CD14-positive monocyte (primary cell): Measurements from ENCODE around the gene PIGL. TPM values are rescaled to one million over a fixed set of nuclear protein-coding genes. Genes with fewer than 3 reads are reported as not detected.
"Not testable (repeated sequence)": the region's sequence is repeated elsewhere in the genome, so short reads cannot be mapped to it uniquely, and the experiment has no call there.

Source experiments
- DNase-seq, 3 donors: peaks; one replicate each; pipeline ENCODE4 v3.0.0-alpha.2; 2011 to 2022
- H2AFZ ChIP-seq: 2 replicates; pipeline ENCODE4 v1.6.0; 2012; ENCODE audit warnings: mild to moderate bottlenecking, low read depth, low read length, inconsistent platforms; ENCODE audit not compliant: insufficient read depth, poor library complexity, severe bottlenecking
- H3K27ac ChIP-seq, 2 donors: 1 replicate in 1 of 2; 2 replicates in 1 of 2; pipeline ENCODE4 v1.5.1; 2012 to 2013; ENCODE audit warnings: low read length in 2 of 2, control low read depth in 1 of 2, inconsistent platforms in 1 of 2, low read depth in 1 of 2, mild to moderate bottlenecking in 1 of 2
- H3K27me3 ChIP-seq, 2 donors: one replicate each; pipeline versions ENCODE4 v1.6.0 to v1.6.1; 2011 to 2013; ENCODE audit warnings: low read length in 2 of 2; ENCODE audit not compliant: control insufficient read depth in 2 of 2, insufficient read depth in 2 of 2
- H3K36me3 ChIP-seq, 2 donors: replicated peaks in 1 of 2; 1 replicate in 1 of 2; 2 replicates in 1 of 2; pipeline versions ENCODE4 v1.5.1 to v1.6.1; 2012 to 2013; ENCODE audit warnings: low read length in 2 of 2, control low read depth in 1 of 2, inconsistent platforms in 1 of 2, mild to moderate bottlenecking in 1 of 2; ENCODE audit not compliant: insufficient read depth in 2 of 2, control insufficient read depth in 1 of 2
- H3K4me1 ChIP-seq, 2 donors: 1 replicate in 1 of 2; 2 replicates in 1 of 2; pipeline versions ENCODE4 v1.5.1 to v1.6.1; 2012 to 2013; ENCODE audit warnings: low read length in 2 of 2, control low read depth in 1 of 2, inconsistent platforms in 1 of 2, mild to moderate bottlenecking in 1 of 2, moderate library complexity in 1 of 2; ENCODE audit not compliant: insufficient read depth in 2 of 2, control insufficient read depth in 1 of 2
- H3K4me2 ChIP-seq: replicated peaks from 2 replicates; pipeline ENCODE3; 2012; ENCODE audit warnings: low read length, moderate library complexity, mild to moderate bottlenecking; ENCODE audit not compliant: poor library complexity, severe bottlenecking; ENCODE audit errors: extremely low read depth
- H3K4me3 ChIP-seq, 3 experiments: fragments of 200-600 bp in 1 of 3; sonication (generic) in 1 of 3; replicated peaks in 1 of 3; 1 replicate in 2 of 3; 2 replicates in 1 of 3; pipeline ENCODE4 v1.5.1; 2011 to 2013; ENCODE audit warnings: low read length in 3 of 3, mild to moderate bottlenecking in 3 of 3, control low read depth in 2 of 3, low read depth in 2 of 3, inconsistent platforms in 1 of 3, moderate library complexity in 1 of 3
- H3K79me2 ChIP-seq: 2 replicates; pipeline ENCODE4 v1.6.0; 2012; ENCODE audit warnings: mild to moderate bottlenecking, control low read depth, inconsistent platforms, low read length, moderate library complexity; ENCODE audit not compliant: insufficient read depth
- H3K9ac ChIP-seq: 2 replicates; pipeline ENCODE4 v1.6.0; 2017; ENCODE audit warnings: low read length, mild to moderate bottlenecking; ENCODE audit not compliant: insufficient read depth, poor library complexity, severe bottlenecking
- H3K9me3 ChIP-seq, 2 donors: replicated peaks in 1 of 2; 1 replicate in 1 of 2; 2 replicates in 1 of 2; pipeline versions ENCODE4 v1.5.1 to v1.6.1; 2012 to 2013; ENCODE audit warnings: low read length in 2 of 2, control low read depth in 1 of 2; ENCODE audit not compliant: control insufficient read depth in 1 of 2, insufficient read depth in 1 of 2
- H4K20me1 ChIP-seq: 2 replicates; pipeline ENCODE4 v1.6.0; 2012; ENCODE audit warnings: mild to moderate bottlenecking, low read length, control low read depth, moderate library complexity; ENCODE audit not compliant: insufficient read depth
- H3K27ac Mint-ChIP-seq, 7 donors: one replicate each; pipeline ENCODE4 v1.8.0; 2020; ENCODE audit warnings: mild to moderate bottlenecking in 7 of 7, mixed read lengths in 7 of 7, moderate library complexity in 6 of 7, inconsistent platforms in 2 of 7
- H3K27me3 Mint-ChIP-seq, 3 donors: one replicate each; pipeline ENCODE4 v1.8.0; 2021 to 2022; ENCODE audit warnings: low read depth in 3 of 3, mild to moderate bottlenecking in 3 of 3, mixed read lengths in 3 of 3, moderate library complexity in 3 of 3, inconsistent platforms in 1 of 3
- H3K36me3 Mint-ChIP-seq, 2 donors: one replicate each; pipeline ENCODE4 v1.8.0; 2020; ENCODE audit warnings: mixed read lengths in 2 of 2, inconsistent platforms in 1 of 2, mild to moderate bottlenecking in 1 of 2
- H3K4me1 Mint-ChIP-seq: one replicate; pipeline ENCODE4 v1.8.0; 2020; ENCODE audit warnings: mild to moderate bottlenecking, mixed read lengths
- H3K4me3 Mint-ChIP-seq, 2 donors: one replicate each; pipeline ENCODE4 v1.8.0; 2020; ENCODE audit warnings: mild to moderate bottlenecking in 2 of 2, mixed read lengths in 2 of 2, moderate library complexity in 1 of 2
- H3K9me3 Mint-ChIP-seq, 7 donors: one replicate each; pipeline ENCODE4 v1.8.0; 2020 to 2022; ENCODE audit warnings: mixed read lengths in 7 of 7, mild to moderate bottlenecking in 6 of 7, moderate library complexity in 6 of 7, inconsistent platforms in 2 of 7
- CTCF ChIP-seq: fragments of 200-600 bp; IDR thresholded peaks from one replicate; pipeline ENCODE4 v1.8.0; 2022; ENCODE audit warnings: antibody characterized with exemption, mild to moderate bottlenecking
- WGBS: methylation state at CpG from one replicate; pipeline ENCODE4 v1.1.5; 2013; ENCODE audit warnings: missing lambda C conversion rate; ENCODE audit not compliant: insufficient coverage; 5-methylcytosine and 5-hydroxymethylcytosine counted together
- intact Hi-C, 2 donors: fragments of 100-400 bp; cut with micrococcal nuclease; formaldehyde crosslinking; loops; one replicate each; pipeline versions ENCODE4 v1.15.0 to v1.15.1; 2023
- polyA plus RNA-seq, 3 donors: library from polyadenylated mRNA; depleted of rRNA in 1 of 3; unstranded in 2 of 3; stranded (reverse) in 1 of 3; fragments of 300-500 nt in 2 of 3; fragments of >200 nt in 1 of 3; fragmentation: Illumina TruSeq in 2 of 3; gene quantifications; 1 replicate in 2 of 3; 2 replicates in 1 of 3; pipeline ENCODE4 v1.2.3, GENCODE V29; 2012 to 2021

Gene PIGL
- polyA plus RNA-seq, 3 donors, result 3.6 to 44.2 (median 4.0) TPM

- H3K27me3 Mint-ChIP-seq, result peaks cover 0 to 2% (median 0%) of the 10 kb centered on the region in 3 donors
- no peak overlapping the region for H3K4me2 ChIP-seq
Measured at GRCh38 chr17:16222406-16222805, 5.4 kb downstream of the PIGL start.

GRCh38 chr17:16229912-16230561 is 13.0 kb downstream of the PIGL start:
- H3K4me3 Mint-ChIP-seq, intact Hi-C loops: not testable (repeated sequence)
- 94% methylated on average over 2 of the region's 8 CpGs for WGBS

More at GRCh38 chr17:16222406-16222805, 5.4 kb downstream of the PIGL start:
- Histone ChIP-seq H3K27ac (no peak overlapping the region), H3K36me3 (peaks cover 0 to 5% of the 10 kb centered on the region in 2 donors), H4K20me1 (no peaks in the 10 kb centered on the region), H2AFZ (no peak overlapping the region), H3K27me3 (no peaks in the 10 kb centered on the region), H3K79me2 (peaks cover 40% of the 10 kb centered on the region), H3K4me1 (peaks cover 4 to 7% of the 10 kb centered on the region in 2 donors), H3K4me3 (no peak overlapping the region), H3K9ac (no peak overlapping the region), H3K9me3 (no peaks in the 10 kb centered on the region)
- Mint-ChIP-seq H3K27ac (no peak overlapping the region), H3K9me3 (no peaks in the 10 kb centered on the region), H3K36me3 (peaks cover 0 to 13% of the 10 kb centered on the region in 2 donors), H3K4me3 (no peak overlapping the region), H3K4me1 (peaks cover 12% of the 10 kb centered on the region)
- intact Hi-C loops, result no loop called here
- no peak for TF ChIP-seq CTCF
- no peak for DNase-seq
- WGBS, result no CpG with 5 or more reads among the region's 3 CpGs

More at GRCh38 chr17:16229912-16230561, 13.0 kb downstream of the PIGL start:
- H3K9me3 Mint-ChIP-seq, H3K9ac ChIP-seq, H2AFZ ChIP-seq, H3K36me3 ChIP-seq, H3K27me3 Mint-ChIP-seq, H4K20me1 ChIP-seq, H3K79me2 ChIP-seq, H3K27me3 ChIP-seq, H3K4me1 ChIP-seq, H3K4me2 ChIP-seq, H3K9me3 ChIP-seq, H3K4me3 ChIP-seq, DNase-seq, H3K27ac ChIP-seq: not testable (repeated sequence)
- Mint-ChIP-seq H3K4me1 (peaks cover 17% of the 10 kb centered on the region), H3K27ac (peak overlapping the region in 6 of 7 donors; percentile 21 to 80 (median 55)), H3K36me3 (peaks cover 4 to 15% of the 10 kb centered on the region in 2 donors)
